HG02759 (cell line): ENCODE data around the gene HOOK2.
"Not testable (repeated sequence)": the region's sequence is repeated elsewhere in the genome, so short reads cannot be mapped to it uniquely, and the experiment has no call there.

Experiments
- ATAC-seq: cut with Tn5 transposase; IDR thresholded peaks from one replicate; pipeline ENCODE4 v1.9.1; 2021; ENCODE audit warnings: mild to moderate bottlenecking, moderate library complexity; ENCODE audit not compliant: unreplicated experiment

HOOK2 gene

GRCh38 chr19:12756150-12756883 lies 19.0 kb downstream of the HOOK2 start:
- no peak for ATAC-seq

- no peak for ATAC-seq
Measured at GRCh38 chr19:12754465-12755196, 20.7 kb downstream of the HOOK2 start.

GRCh38 chr19:12752056-12752781 lies 23.1 kb downstream of the HOOK2 start:
- no peak for ATAC-seq

DNA sequence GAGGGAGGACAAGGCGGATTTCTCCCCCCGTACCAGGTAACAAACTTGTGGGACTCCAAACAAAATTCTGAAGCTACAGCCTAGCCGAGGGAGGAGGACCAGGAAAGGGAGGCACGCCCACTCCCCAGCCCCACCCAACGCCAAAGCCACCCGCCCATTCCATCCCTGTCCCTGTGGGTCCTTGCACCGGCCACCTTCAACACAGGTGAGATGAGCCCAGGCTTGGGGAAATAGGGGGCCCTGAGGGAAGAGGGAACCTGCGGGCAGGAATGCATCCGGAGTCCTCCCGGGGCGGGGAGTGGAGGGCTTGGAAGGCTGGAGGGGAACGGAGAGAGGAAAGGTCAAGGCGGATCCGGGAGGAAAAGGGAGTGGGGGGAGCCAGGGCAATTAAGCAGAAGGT lies 23.7 kb downstream of the HOOK2 start, which contains the start of gene BEST2:
Gene BEST2, plus strand, starts transcription at position 157 of the 400 bp plus-strand sequence. CDS start 802 bp downstream, outside the sequence.
- ATAC-seq: no peak

- no peak for ATAC-seq
Measured at GRCh38 chr19:12750851-12751250, 24.5 kb downstream of the HOOK2 start.

DNA sequence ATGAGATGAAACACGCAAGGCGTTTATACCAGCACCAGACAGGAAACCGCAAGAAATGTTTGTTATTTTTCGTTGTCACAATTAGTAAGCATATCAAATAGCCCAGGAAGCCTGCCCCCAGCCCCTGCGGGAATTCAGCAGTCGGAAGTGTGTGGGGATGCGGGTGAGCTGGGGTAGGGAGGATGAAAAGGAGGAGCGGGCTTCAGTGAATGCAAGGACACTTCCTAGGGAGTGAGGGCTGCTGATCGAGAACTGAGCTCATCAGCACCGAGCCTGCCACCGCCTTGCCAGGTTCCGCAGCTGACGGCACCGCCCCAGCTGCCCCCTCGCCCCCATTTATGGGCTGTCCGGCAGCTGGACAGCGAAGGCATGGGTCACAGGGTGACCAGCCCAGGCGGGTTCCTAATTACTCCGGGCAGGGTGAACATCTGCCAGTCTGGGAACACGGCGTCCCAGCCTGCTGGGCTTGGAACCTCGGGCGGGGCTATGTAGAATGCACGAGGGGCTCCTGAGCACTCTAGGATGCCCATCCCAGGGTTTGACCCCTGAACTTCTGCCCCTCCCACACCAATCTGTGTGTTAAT lies 25.3 kb downstream of the HOOK2 start:
- no peak for ATAC-seq

DNA sequence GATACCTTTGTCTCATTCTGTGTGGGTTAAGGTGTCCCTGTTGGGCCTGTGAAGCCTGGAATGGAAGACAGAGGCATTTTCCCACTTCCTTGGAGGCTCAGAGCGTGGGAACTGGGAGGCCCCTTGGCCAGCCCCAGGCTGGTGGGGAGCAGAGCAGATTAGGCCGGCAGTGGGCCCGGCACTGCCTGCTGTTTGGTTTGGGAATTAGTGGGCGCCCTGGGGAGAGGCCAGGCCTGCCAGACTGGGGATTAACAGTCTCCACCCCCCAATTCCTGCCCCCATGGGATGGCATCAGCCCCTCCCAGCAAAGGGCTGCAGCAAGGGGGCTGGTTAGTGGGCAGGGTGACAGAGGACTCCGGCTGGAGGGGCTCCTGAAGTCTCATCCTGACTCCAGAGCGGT lies 26.9 kb downstream of the HOOK2 start:
- ATAC-seq: no peak

DNA sequence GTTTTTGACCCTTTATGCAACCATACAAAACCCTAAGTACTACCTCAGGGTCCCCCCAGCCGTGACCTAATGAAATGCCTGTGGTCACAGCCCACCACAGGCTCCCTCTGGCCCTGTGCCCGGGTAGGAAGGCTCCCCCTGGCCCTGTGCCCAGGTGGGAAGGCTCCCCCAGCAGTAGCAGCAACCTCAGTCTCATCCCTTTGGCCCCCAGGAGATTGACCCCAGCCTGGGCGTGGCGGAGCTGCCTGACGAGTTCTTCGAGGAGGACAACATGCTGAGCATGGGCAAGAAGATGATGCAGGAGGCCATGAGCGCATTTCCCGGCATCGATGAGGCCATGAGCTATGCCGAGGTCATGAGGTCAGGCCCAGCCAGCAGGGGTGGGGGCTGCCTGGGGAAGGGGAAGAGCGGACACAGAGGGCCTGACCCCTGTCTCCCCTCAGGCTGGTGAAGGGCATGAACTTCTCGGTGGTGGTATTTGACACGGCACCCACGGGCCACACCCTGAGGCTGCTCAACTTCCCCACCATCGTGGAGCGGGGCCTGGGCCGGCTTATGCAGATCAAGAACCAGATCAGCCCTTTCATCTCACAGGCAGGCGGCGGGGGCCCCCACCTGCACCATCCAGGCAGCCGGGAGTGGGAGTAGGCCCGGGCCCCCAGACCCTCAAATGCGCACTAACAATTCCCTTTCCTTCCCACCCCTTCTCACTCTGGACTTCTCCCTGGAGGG lies 30.0 kb downstream of the HOOK2 start:
- no peak for ATAC-seq

DNA sequence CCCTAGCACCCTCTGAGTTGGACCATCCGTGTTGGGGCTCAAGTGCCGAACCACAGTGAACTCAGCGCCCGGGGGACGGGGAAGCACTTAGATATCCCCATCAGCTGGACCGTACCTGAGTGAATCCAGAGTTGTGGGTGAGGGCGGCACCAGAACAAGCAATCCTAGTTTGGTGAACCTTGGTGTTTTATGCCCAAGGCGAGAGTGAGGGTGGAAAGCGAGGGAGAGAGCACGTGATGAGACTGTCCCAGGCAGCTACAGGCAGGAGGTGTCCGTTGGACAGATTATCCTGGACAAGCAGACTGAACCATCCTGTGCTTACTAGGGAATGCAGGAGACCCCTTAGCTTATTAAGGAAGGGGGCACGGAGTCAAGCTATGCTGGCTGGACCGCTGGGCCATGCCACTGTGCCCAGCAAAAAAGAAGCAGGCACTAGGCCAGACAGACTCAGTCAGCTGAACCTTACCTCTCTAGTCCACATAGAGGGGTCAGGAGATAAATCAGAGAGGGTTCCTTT lies 37.5 kb downstream of the HOOK2 start:
- ATAC-seq: no peak

DNA sequence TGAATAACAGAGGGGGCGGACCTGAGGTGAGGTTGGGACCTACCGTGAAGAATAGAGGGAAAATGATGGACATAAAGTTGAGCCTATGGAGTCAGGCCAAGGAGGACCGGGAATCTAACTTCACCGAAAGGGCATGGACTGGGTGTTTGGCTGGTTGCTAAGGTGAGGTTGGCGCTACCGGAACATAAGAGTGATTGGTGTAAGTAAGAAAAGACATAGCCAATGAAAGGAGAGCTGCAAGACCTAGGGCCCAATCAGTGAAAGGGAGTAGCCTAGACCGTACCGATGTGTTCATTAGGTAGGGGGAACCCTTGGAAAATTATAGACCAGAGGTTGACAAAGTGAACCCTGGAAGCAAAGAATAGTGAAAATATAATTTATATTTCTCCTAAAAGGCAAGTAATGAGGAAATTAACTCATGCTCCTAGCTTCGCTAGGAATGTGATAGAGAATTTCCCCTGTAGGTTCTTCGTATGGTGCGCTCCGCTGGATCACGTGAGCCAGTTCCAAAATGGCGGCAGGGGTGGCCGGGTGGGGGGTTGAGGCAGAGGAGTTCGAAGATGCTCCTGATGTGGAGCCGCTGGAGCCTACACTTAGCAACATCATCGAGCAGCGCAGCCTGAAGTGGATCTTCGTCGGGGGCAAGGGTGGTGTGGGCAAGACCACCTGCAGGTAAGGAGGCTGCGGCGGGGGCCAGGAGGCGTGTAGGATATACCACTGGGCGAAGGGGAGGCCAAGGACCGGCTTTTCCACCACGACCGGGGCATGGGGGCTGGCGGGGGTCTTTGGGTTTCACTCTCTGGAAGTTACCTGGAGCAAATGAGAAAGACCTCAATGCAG lies 38.1 kb downstream of the HOOK2 start, which contains the start of gene GET3:
Gene GET3, plus strand, starts transcription at position 503 of the 840 bp plus-strand sequence. Its CDS starts 9 bp downstream, at position 512.
- ATAC-seq: peak; percentile 68

GRCh38 chr19:12733369-12734214 lies 41.8 kb downstream of the HOOK2 start:
- ATAC-seq: no peak

- no peak for ATAC-seq
Measured at GRCh38 chr19:12731337-12731736, 44.0 kb downstream of the HOOK2 start.

DNA sequence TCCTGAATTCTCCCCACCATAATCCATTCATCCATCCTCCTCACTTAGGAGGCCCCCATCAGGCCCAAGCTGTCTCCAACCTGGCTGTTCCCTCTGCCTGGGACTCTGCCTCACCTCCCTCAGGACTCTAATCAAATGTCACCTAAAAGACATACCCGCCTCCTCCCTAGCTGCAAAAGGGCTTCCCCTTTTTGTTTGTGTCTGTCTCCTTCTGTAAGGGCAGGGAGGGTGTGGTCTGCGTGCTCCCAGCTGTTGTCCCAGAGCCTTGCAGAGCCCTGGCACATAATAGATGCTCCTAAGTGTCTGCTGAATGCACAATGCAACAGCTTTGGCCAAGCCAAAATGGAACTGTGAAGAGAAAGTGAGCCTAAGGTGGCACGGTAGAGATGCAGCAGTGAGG lies 45.3 kb downstream of the HOOK2 start:
- no peak for ATAC-seq

DNA sequence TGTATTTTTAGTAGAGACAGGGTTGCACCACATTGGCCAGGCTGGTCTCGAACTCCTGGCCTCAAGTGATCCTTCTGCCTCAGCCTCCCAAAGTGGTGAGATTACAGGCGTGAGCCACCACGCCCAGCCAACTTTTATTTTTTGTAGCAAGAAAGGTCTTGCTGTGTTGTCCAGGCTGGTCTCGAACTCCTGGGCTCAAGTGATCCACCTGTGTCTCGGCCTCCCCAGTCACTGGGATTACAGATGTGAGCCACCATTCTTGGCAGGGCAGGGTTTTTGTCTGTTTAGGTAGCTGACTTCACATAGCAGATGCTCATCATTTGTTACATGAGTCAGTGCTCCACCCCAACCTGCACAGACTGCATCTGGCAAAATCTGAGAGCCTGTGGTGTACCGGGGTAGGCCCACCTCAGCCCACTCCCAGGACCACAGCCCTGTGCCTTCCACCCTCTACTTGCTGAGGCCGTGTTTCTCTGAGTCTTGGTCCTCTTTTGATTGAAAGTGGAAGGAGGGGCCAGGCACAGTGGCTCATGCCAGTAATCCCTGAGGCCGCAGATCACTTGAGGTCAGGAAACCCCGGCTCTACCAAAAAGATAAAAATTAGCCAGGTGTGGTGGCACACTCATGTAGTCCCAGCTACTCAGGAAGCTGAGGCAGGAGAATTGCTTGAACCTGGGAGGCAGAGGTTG lies 47.5 kb downstream of the HOOK2 start:
- no peak for ATAC-seq

DNA sequence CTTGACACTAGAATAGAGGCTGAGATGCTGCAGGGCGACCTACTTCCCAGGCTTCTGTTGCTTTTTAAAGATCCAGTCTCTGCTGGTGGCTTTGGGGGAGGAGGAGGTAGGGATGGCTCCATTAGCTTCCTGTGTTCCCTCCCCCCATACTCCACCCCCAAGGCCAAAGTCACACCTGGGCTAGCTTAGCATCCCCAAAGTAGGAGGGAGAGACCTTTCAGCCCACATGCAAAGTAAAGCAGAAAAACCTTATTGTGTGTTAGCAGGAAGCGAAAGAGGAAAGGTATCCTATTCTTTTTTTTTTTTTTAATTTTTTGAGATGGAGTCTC lies 48.4 kb downstream of the HOOK2 start:
- no peak for ATAC-seq

- not testable (repeated sequence) for ATAC-seq
Measured at GRCh38 chr19:12725612-12726011, 49.7 kb downstream of the HOOK2 start.

GRCh38 chr19:12723641-12724426 lies 51.5 kb downstream of the HOOK2 start, which contains the start of gene TNPO2:
TNPO2 (minus strand) TSS chr19:12723932; CDS start chr19:12720977, 2,955 bp downstream.
- peak; percentile 31 for ATAC-seq
